AG08395 (cell line): ENCODE data around the gene KPNA1.
"Not testable (repeated sequence)": the region's sequence is repeated elsewhere in the genome, so short reads cannot be mapped to it uniquely, and the experiment has no call there.

ENCODE experiments used
- DNase-seq: peaks from one replicate; pipeline ENCODE4 v3.0.0; 2012; ENCODE audit warnings: mixed read lengths, low spot score

Gene KPNA1

GRCh38 chr3:122519693-122520092 lies 5.0 kb upstream of the KPNA1 start:
- DNase-seq, result no peak

- DNase-seq, result no peak
Measured at GRCh38 chr3:122516846-122517360, 2.2 kb upstream of the KPNA1 start.

GRCh38 chr3:122515870-122516269 lies 1.1 kb upstream of the KPNA1 start:
- no peak for DNase-seq

GRCh38 chr3:122515020-122515468 lies 305 bp upstream of the KPNA1 start:
- no peak for DNase-seq

GRCh38 chr3:122513386-122514122 lies 1.2 kb downstream of the KPNA1 start:
- DNase-seq, result no peak

- DNase-seq, result no peak
Measured at GRCh38 chr3:122512284-122512683, 2.5 kb downstream of the KPNA1 start.

- DNase-seq, result no peak
Measured at GRCh38 chr3:122510878-122511535, 3.7 kb downstream of the KPNA1 start.

GRCh38 chr3:122508944-122509343 lies 5.8 kb downstream of the KPNA1 start:
- DNase-seq, result not testable (repeated sequence)

GRCh38 chr3:122508135-122508914 lies 6.4 kb downstream of the KPNA1 start:
- DNase-seq, result no peak

GRCh38 chr3:122506450-122506849 lies 8.3 kb downstream of the KPNA1 start:
- no peak for DNase-seq

GRCh38 chr3:122505676-122506075 lies 9.1 kb downstream of the KPNA1 start:
- no peak for DNase-seq

GRCh38 chr3:122502941-122503340 lies 11.8 kb downstream of the KPNA1 start:
- no peak for DNase-seq

GRCh38 chr3:122502139-122502538 lies 12.6 kb downstream of the KPNA1 start:
- no peak for DNase-seq

- not testable (repeated sequence) for DNase-seq
Measured at GRCh38 chr3:122500964-122501363, 13.8 kb downstream of the KPNA1 start.

- no peak for DNase-seq
Measured at GRCh38 chr3:122498152-122498551, 16.6 kb downstream of the KPNA1 start.

GRCh38 chr3:122497425-122497824 lies 17.3 kb downstream of the KPNA1 start:
- DNase-seq, result peak; percentile 87

GRCh38 chr3:122496508-122496907 lies 18.2 kb downstream of the KPNA1 start:
- no peak for DNase-seq

GRCh38 chr3:122493296-122493695 lies 21.4 kb downstream of the KPNA1 start:
- peak; percentile 59 for DNase-seq

- no peak for DNase-seq
Measured at GRCh38 chr3:122488262-122488973, 26.3 kb downstream of the KPNA1 start.

- DNase-seq, result no peak
Measured at GRCh38 chr3:122484985-122485384, 29.8 kb downstream of the KPNA1 start.

- no peak for DNase-seq
Measured at GRCh38 chr3:122481390-122481789, 33.3 kb downstream of the KPNA1 start.

GRCh38 chr3:122476532-122476931 lies 38.2 kb downstream of the KPNA1 start:
- no peak for DNase-seq
